KMS-11 (cell line): ENCODE measurements around the gene HES7.

ENCODE experiments used
- H2AFZ ChIP-seq: fragments of 200-600 bp; sonication (generic); 2 replicates; pipeline ENCODE4 v1.6.1; 2016; ENCODE audit warnings: antibody characterized with exemption, mixed run types, low read depth
- H3K27ac ChIP-seq: fragments of 200-600 bp; sonication (generic); 2 replicates; pipeline ENCODE4 v1.6.1; 2016; ENCODE audit warnings: mild to moderate bottlenecking, mixed run types
- H3K27me3 ChIP-seq: fragments of 200-600 bp; sonication (generic); 2 replicates; pipeline ENCODE4 v1.6.1; 2017; ENCODE audit warnings: mild to moderate bottlenecking, low read depth, mixed run types, moderate library complexity; ENCODE audit not compliant: insufficient read depth
- H3K36me3 ChIP-seq: fragments of 200-600 bp; sonication (generic); 2 replicates; pipeline ENCODE4 v1.6.1; 2017; ENCODE audit warnings: mild to moderate bottlenecking, mixed run types; ENCODE audit not compliant: insufficient read depth
- H3K4me1 ChIP-seq: fragments of 200-600 bp; sonication (generic); 2 replicates; pipeline ENCODE4 v1.6.1; 2016; ENCODE audit warnings: mild to moderate bottlenecking, low read depth, mixed run types; ENCODE audit not compliant: poor library complexity, severe bottlenecking
- H3K4me2 ChIP-seq: fragments of 200-600 bp; sonication (generic); 2 replicates; pipeline ENCODE4 v1.7.0; 2016; ENCODE audit warnings: mild to moderate bottlenecking, mixed run types
- H3K4me3 ChIP-seq: fragments of 200-600 bp; sonication (generic); IDR thresholded peaks from 2 replicates; pipeline ENCODE4 v1.6.1; 2017; ENCODE audit warnings: low read depth, low read length, mixed read lengths; ENCODE audit not compliant: insufficient read depth
- H3K79me2 ChIP-seq: fragments of 200-600 bp; sonication (generic); 2 replicates; pipeline ENCODE4 v1.6.1; 2016; ENCODE audit warnings: low read depth, mixed run types; ENCODE audit not compliant: insufficient read depth
- H3K9ac ChIP-seq: fragments of 200-600 bp; sonication (generic); 2 replicates; pipeline ENCODE4 v1.6.1; 2016; ENCODE audit warnings: mild to moderate bottlenecking, mixed run types
- H4K20me1 ChIP-seq: fragments of 200-600 bp; sonication (generic); 2 replicates; pipeline ENCODE4 v1.6.1; 2016; ENCODE audit warnings: mild to moderate bottlenecking, mixed run types; ENCODE audit not compliant: insufficient read depth
- TF ChIP-seq, protein P1 (sequence below): fragments of 200-600 bp; sonication (generic); conservative IDR thresholded peaks from 2 replicates; pipeline ENCODE4 v1.6.1; 2017; ENCODE audit warnings: low read depth, mild to moderate bottlenecking, antibody characterized with exemption, low read length, moderate library complexity, mixed read lengths

The HES7 gene

DNA sequence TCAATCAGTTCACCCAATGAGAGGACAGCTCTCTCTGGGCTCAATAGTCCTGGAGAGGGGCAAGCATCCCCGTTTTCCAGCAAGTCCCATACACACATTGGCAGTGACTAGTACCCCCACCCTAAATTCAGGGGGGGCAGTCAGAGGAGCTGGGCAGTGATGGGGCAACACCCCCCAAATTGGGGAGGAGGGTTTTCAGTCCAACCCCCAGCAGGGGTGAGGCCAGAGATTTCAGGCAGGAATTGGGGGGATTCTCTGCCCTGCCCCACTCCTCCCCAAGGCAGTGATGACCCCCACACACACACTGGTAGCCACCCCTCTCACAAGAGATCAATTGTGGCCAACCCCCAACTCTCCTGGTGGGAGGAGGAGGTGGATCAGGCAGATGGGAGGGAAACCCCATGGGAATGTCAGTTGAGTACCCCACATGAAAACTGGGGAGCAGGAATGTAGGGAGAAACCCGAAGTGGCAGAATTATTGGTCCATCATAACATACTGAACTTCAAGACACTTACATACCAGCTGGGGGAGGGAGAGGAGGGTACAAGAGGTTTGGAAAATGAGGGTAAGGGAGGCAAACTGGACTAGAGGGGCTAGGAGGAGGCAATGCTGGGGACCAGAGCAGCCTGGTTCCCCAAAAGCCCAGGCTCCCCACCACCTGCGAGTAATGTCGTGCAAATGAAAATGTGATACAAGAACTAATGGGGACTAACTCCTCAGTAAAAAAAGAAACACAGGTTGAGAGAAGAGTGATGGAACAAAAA is 35.7 kb upstream of the HES7 start:
- Histone ChIP-seq H3K9ac (no peak overlapping the region), H3K79me2 (no peaks in the 10 kb centered on the region), H4K20me1 (no peaks in the 10 kb centered on the region), H3K4me1 (no peaks in the 10 kb centered on the region), H3K4me2 (no peak overlapping the region), H3K4me3 (no peak overlapping the region), H3K36me3 (no peaks in the 10 kb centered on the region), H3K27me3 (no peaks in the 10 kb centered on the region), H3K27ac (no peak overlapping the region), H2AFZ (no peak overlapping the region)
- TF ChIP-seq, protein P1, sequence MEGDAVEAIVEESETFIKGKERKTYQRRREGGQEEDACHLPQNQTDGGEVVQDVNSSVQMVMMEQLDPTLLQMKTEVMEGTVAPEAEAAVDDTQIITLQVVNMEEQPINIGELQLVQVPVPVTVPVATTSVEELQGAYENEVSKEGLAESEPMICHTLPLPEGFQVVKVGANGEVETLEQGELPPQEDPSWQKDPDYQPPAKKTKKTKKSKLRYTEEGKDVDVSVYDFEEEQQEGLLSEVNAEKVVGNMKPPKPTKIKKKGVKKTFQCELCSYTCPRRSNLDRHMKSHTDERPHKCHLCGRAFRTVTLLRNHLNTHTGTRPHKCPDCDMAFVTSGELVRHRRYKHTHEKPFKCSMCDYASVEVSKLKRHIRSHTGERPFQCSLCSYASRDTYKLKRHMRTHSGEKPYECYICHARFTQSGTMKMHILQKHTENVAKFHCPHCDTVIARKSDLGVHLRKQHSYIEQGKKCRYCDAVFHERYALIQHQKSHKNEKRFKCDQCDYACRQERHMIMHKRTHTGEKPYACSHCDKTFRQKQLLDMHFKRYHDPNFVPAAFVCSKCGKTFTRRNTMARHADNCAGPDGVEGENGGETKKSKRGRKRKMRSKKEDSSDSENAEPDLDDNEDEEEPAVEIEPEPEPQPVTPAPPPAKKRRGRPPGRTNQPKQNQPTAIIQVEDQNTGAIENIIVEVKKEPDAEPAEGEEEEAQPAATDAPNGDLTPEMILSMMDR, result no peak

DNA sequence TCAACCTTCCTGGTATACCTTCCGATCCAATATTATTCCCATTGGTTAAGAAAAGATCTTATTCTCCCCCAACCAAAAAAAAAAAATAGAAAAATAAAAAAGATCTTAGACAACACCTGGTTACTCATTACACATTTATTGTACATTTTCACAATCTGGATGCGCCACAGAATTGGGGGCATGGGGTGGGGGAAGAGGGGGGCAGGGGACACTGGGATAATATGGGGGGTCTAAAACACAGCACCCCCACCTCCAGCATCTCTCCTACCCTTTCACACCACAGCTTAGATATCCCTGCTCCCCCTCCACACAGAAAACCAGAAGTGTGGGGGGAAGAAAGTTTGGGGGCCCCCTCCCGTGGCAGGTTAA is 35.1 kb upstream of the HES7 start:
- Histone ChIP-seq H3K9ac (no peak overlapping the region), H3K27me3 (no peaks in the 10 kb centered on the region), H3K79me2 (no peaks in the 10 kb centered on the region), H3K4me3 (no peak overlapping the region), H3K4me2 (no peak overlapping the region), H3K27ac (no peak overlapping the region), H3K36me3 (no peaks in the 10 kb centered on the region), H3K4me1 (no peaks in the 10 kb centered on the region), H4K20me1 (no peaks in the 10 kb centered on the region), H2AFZ (no peak overlapping the region)
- TF ChIP-seq, protein P1, result no peak; the same call in 1 of the 2 replicates

DNA sequence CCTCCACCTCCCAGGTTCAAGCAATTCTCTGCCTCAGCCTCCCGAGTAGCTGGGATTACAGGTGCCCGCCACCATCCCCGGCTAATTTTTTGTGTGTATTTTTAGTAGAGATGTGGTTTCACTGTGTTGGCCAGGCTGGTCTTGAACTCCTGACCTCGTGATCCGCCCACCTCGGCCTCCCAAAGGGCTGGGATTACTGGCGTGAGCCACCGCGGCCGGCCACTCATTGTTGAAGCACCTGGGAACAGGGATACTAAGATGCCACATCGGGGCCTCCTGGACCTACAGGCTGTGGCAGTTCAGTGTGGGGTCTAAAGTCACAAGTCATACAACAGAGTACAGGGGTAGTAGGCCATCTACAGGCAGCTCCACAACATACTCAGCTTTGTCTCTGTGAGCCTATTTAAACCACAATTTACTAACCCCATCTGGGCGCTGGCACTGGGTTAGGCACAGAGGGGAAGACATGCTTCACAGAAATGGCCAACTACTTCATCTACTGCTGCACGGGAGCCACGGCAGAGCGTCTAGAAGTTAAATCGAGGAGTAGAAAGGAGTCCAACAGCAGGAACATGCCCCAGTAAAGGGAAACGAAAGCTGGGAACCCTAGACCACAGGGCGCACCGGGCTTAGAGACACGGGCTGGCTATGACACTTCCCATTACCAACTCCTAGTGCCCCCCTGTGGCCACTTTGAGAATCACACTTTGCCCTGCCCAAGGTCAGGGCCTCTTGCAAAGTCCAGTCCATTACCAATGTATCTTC is 34.5 kb upstream of the HES7 start:
- H3K36me3 ChIP-seq, result no peaks in the 10 kb centered on the region
- H3K9ac ChIP-seq, result no peak overlapping the region
- H3K4me2 ChIP-seq, result no peak overlapping the region
- no peaks in the 10 kb centered on the region for H4K20me1 ChIP-seq
- TF ChIP-seq, protein P1, result peak; percentile 64
- H2AFZ ChIP-seq, result no peak overlapping the region
- no peaks in the 10 kb centered on the region for H3K4me1 ChIP-seq
- H3K27ac ChIP-seq, result no peak overlapping the region
- no peaks in the 10 kb centered on the region for H3K27me3 ChIP-seq
- H3K4me3 ChIP-seq, result no peak overlapping the region
- no peaks in the 10 kb centered on the region for H3K79me2 ChIP-seq

DNA sequence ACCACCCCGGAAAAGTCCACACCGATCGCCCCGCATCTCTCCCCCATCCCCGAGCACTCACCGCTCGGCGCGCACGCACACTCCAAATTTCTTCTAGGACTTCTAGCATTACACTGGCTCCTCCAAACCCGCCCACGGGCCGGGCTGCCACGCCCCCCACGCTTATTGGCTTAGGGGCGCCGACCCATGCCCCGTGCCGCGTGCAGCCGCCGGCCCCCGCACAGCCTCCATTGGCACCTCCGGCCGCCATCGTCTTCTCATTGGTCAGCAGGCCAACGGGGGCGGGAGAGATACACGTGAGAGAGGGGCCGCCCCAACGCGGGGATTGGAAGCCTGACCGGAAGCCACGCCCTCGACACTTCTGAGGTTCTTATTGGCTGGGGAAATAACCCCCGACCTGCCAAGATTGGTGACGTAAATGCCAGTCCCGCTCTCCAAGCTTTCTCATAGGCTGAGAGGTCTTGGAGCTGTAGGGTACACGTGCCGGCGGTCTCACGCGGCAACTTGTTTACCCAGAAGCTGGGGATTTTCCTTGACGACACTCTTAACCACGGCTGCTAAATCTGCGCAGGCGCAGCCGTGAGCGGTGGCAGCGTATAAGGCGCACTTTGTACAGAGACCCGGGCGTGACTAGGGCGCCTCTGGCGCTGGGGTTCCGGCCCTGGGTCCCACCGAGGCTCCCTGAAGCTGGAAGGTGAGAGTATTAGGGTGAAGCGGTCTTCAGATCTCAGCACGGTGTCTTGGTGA is 32.5 kb upstream of the HES7 start:
- H3K4me3 ChIP-seq, result no peak overlapping the region
- H3K36me3 ChIP-seq, result no peaks in the 10 kb centered on the region
- no peaks in the 10 kb centered on the region for H3K4me1 ChIP-seq
- no peaks in the 10 kb centered on the region for H4K20me1 ChIP-seq
- peak overlapping the region; percentile 56; the same call in 1 of the 2 replicates for H3K9ac ChIP-seq
- H3K27me3 ChIP-seq, result no peaks in the 10 kb centered on the region
- H3K27ac ChIP-seq, result peak overlapping the region; percentile 68
- H3K4me2 ChIP-seq, result no peak overlapping the region; the same call in 1 of the 2 replicates
- TF ChIP-seq, protein P1, result no peak
- no peak overlapping the region for H2AFZ ChIP-seq
- no peaks in the 10 kb centered on the region for H3K79me2 ChIP-seq
